ENCODE results near the gene FASTK.

GRCh38 chr7:151033864-151034249 is 46.8 kb downstream of the FASTK start:
- TF ChIP-seq CTCF (IDR thresholded peaks at IDR 0.05) (no peak), POLR2AphosphoS5 (IDR thresholded peaks at IDR 0.05; ENCODE audit: low read depth, low read length) (no peak), REST (IDR thresholded peaks at IDR 0.05; ENCODE audit: insufficient read depth in 1 of 2, low read depth in 2 of 2, low read length in 1 of 2) (no peak), TCF7L2 (IDR thresholded peaks at IDR 0.05; ENCODE audit: low read depth, low read length) (no peak)
